ENCODE results near the gene RBM17.

DNA sequence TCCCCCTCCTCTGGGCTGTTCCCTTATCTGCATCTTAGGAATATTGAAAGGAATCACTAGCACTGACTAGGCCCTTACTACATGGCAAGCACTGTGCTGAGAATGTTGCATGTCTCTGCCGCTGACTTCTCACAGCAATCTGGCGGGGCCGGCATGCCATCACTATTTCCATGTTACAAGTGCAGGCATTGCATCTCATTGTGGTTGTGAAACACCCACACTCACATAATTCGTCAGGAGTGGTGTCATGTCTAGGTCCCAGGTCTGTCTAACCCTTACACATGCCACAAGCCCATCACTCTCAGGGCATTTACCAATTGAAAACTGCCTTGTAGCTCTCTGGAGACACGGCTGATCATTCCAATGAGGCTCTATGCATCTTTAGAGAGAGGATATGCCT, 18.2 kb upstream of the RBM17 start:
- TF ChIP-seq, protein P1, sequence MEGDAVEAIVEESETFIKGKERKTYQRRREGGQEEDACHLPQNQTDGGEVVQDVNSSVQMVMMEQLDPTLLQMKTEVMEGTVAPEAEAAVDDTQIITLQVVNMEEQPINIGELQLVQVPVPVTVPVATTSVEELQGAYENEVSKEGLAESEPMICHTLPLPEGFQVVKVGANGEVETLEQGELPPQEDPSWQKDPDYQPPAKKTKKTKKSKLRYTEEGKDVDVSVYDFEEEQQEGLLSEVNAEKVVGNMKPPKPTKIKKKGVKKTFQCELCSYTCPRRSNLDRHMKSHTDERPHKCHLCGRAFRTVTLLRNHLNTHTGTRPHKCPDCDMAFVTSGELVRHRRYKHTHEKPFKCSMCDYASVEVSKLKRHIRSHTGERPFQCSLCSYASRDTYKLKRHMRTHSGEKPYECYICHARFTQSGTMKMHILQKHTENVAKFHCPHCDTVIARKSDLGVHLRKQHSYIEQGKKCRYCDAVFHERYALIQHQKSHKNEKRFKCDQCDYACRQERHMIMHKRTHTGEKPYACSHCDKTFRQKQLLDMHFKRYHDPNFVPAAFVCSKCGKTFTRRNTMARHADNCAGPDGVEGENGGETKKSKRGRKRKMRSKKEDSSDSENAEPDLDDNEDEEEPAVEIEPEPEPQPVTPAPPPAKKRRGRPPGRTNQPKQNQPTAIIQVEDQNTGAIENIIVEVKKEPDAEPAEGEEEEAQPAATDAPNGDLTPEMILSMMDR (IDR thresholded peaks at IDR 0.05), result no peak
- no peak for TF ChIP-seq POLR2A (IDR thresholded peaks at IDR 0.05)

All from heart left ventricle (tissue), 13 donors.